GM10266 (cell line): Measurements from ENCODE around the gene WFDC10B.

Experiments used
- DNase-seq: peaks from one replicate; pipeline ENCODE4 v3.0.0; 2012; ENCODE audit errors: extremely low spot score
- CTCF ChIP-seq: IDR thresholded peaks from 2 replicates; pipeline ENCODE4 v1.5.1; 2012; ENCODE audit warnings: mild to moderate bottlenecking, low read depth; ENCODE audit not compliant: control insufficient read depth, insufficient read depth; ENCODE audit errors: missing control alignments

The WFDC10B gene

GRCh38 chr20:45704969-45705637 is at the start of gene WFDC10B:
TSS of gene WFDC10B (minus strand) at chr20:45705019. CDS start at chr20:45685992, 19,027 bp downstream.
- DNase-seq, result no peak
- TF ChIP-seq CTCF, result no peak

- TF ChIP-seq CTCF, result no peak
- DNase-seq, result peak; percentile 36
These were observed 47.9 kb upstream of the WFDC10B start for GRCh38 chr20:45752746-45753145.

GRCh38 chr20:45751721-45752120 is 46.9 kb upstream of the WFDC10B start:
- TF ChIP-seq CTCF, result no peak
- DNase-seq, result no peak

GRCh38 chr20:45745015-45745414 is 40.2 kb upstream of the WFDC10B start:
- no peak for TF ChIP-seq CTCF
- DNase-seq, result no peak

GRCh38 chr20:45742596-45742995 is 37.8 kb upstream of the WFDC10B start:
- TF ChIP-seq CTCF, result no peak
- DNase-seq, result no peak

GRCh38 chr20:45735988-45736387 is 31.2 kb upstream of the WFDC10B start:
- DNase-seq, result no peak
- TF ChIP-seq CTCF, result no peak

GRCh38 chr20:45735552-45735951 is 30.7 kb upstream of the WFDC10B start:
- TF ChIP-seq CTCF, result no peak
- DNase-seq, result no peak
